K562 (cell line): Measurements from ENCODE around the gene EMILIN3. TPM values are rescaled to one million over a fixed set of nuclear protein-coding genes. Genes with fewer than 3 reads are reported as not detected.

Source experiments
- ATAC-seq: fragments of 200-7000 bp; cut with Tn5 transposase; 3 replicates; pipeline ENCODE4 v1.9.1; 2020; ENCODE audit warnings: moderate library complexity
- BruUV-seq: library from RNA; stranded (reverse); fragments of 400-500 nt; replicated peaks from 2 replicates; lab custom pipeline; 2021; lab: Mats Ljungman, UMichigan
- CTCF ChIA-PET: fragments of 300-600 bp; formaldehyde crosslinking; extraction: SDS; loops from one replicate; lab custom pipeline; 2021; ENCODE audit warnings: low intra/inter-chr PET ratio; lab: Yijun Ruan, JAX
- POLR2A ChIA-PET: fragments of 300-600, 350-650 bp; sonication (Branson Sonifier 250); formaldehyde crosslinking; extraction: SDS; loops from one replicate; lab custom pipeline; 2021; ENCODE audit warnings: antibody characterized with exemption, inconsistent platforms; lab: Yijun Ruan, JAX
- DNase-seq, 4 experiments: peaks; one replicate each; pipeline versions ENCODE4 v3.0.0 to v3.0.0-alpha.2; 2011 to 2018; ENCODE audit warnings: low spot score in 3 of 4, mixed read lengths in 3 of 4; ENCODE audit errors: extremely low read depth in 1 of 4
- FAIRE-seq: peaks from 2 replicates; lab custom pipeline; 2011; peaks lifted over from hg19 to GRCh38; lab: Jason Lieb, UNC
- H2AFZ ChIP-seq: 2 replicates; pipeline ENCODE4 v1.6.0; 2011; ENCODE audit warnings: low read depth, low read length, control low read depth, inconsistent platforms
- H3K27ac ChIP-seq: fragments of 200-600 bp; 3 replicates; pipeline ENCODE4 v1.8.0; 2011; ENCODE audit warnings: low read depth, mild to moderate bottlenecking, control low read depth, inconsistent platforms, low read length, moderate library complexity, mixed read lengths; ENCODE audit errors: extremely low read depth
- H3K27me3 ChIP-seq, 2 experiments: fragments of 300-600 bp in 1 of 2; 2 replicates in 1 of 2; 3 replicates in 1 of 2; pipeline versions ENCODE4 v1.6.0 to v1.8.0; 2011; ENCODE audit warnings: inconsistent platforms in 2 of 2, low read length in 2 of 2, mild to moderate bottlenecking in 1 of 2, mixed read lengths in 1 of 2, moderate library complexity in 1 of 2; ENCODE audit not compliant: control insufficient read depth in 2 of 2, insufficient read depth in 2 of 2
- H3K36me3 ChIP-seq: fragments of 300-600 bp; 3 replicates; pipeline ENCODE4 v1.8.0; 2011; ENCODE audit warnings: mild to moderate bottlenecking, low read length, inconsistent platforms; ENCODE audit not compliant: control insufficient read depth, insufficient read depth
- H3K4me1 ChIP-seq, 2 experiments: fragments of 200-600 bp in 1 of 2; replicated peaks in 1 of 2; 2 replicates in 1 of 2; 3 replicates in 1 of 2; pipeline versions ENCODE4 v1.5.1 to v1.8.0; 2011; ENCODE audit warnings: inconsistent platforms in 2 of 2, low read length in 2 of 2, mild to moderate bottlenecking in 1 of 2, mixed read lengths in 1 of 2, moderate library complexity in 1 of 2; ENCODE audit not compliant: control insufficient read depth in 2 of 2, insufficient read depth in 2 of 2
- H3K4me2 ChIP-seq: 2 replicates; pipeline ENCODE4 v1.6.1; 2011; ENCODE audit warnings: low read length, control low read depth, inconsistent platforms, mixed read lengths; ENCODE audit not compliant: insufficient read depth
- H3K4me3 ChIP-seq: fragments of 200-600 bp; sonication (generic), shearing (Covaris generic); 2 replicates; pipeline ENCODE4 v1.5.1; 2016; ENCODE audit warnings: control low read depth, inconsistent platforms
- H3K79me2 ChIP-seq: fragments of 200-600 bp; 3 replicates; pipeline ENCODE4 v1.8.0; 2011; ENCODE audit warnings: low read length, inconsistent platforms; ENCODE audit not compliant: control insufficient read depth, insufficient read depth
- H3K9ac ChIP-seq, 2 experiments: 2 replicates each; pipeline versions ENCODE4 v1.6.0 to v1.6.1; 2011; ENCODE audit warnings: low read depth in 2 of 2, low read length in 2 of 2, control low read depth in 1 of 2, inconsistent platforms in 1 of 2, mild to moderate bottlenecking in 1 of 2, mixed read lengths in 1 of 2; ENCODE audit not compliant: insufficient read depth in 1 of 2
- H3K9me1 ChIP-seq: one replicate; pipeline ENCODE4 v1.6.0; 2011; ENCODE audit warnings: inconsistent platforms, mild to moderate bottlenecking, low read length, moderate library complexity; ENCODE audit not compliant: control insufficient read depth, insufficient read depth
- H3K9me3 ChIP-seq: replicated peaks from 2 replicates; pipeline ENCODE4 v1.5.1; 2011; ENCODE audit warnings: low read depth, low read length, inconsistent platforms; ENCODE audit not compliant: control insufficient read depth, insufficient read depth
- H4K20me1 ChIP-seq: replicated peaks from 2 replicates; pipeline ENCODE4 v1.6.1; 2011; ENCODE audit warnings: low read length, inconsistent platforms, mixed read lengths; ENCODE audit not compliant: control insufficient read depth, insufficient read depth
- MBD1 ChIP-seq: fragments of 250-450 bp; sonication (Bioruptor Pico); IDR thresholded peaks from 2 replicates; pipeline ENCODE4 v1.8.0; 2022; ENCODE audit warnings: inconsistent platforms
- NFXL1 ChIP-seq: fragments of 450-650 bp; formaldehyde crosslinking; IDR thresholded peaks from 2 replicates; pipeline ENCODE4 v1.4.0; 2021; ENCODE audit warnings: mild to moderate bottlenecking
- RBM15 ChIP-seq: fragments of 200-400 bp; formaldehyde crosslinking; IDR thresholded peaks from 2 replicates; pipeline ENCODE4 v1.6.1; 2018; ENCODE audit warnings: mild to moderate bottlenecking, low read length, moderate library complexity; ENCODE audit not compliant: insufficient read depth
- ZNF644 ChIP-seq: fragments of 200-800 bp; sonication (Bioruptor generic); IDR thresholded peaks from 2 replicates; pipeline ENCODE4 v1.6.1; 2016; ENCODE audit warnings: low read depth, missing genetic modification characterization, missing compliant biosample characterization
- WGBS: fragments of 100-300 bp; shearing (Covaris generic); methylation state at CpG from one replicate; pipeline ENCODE4 v1.1.6; 2016; ENCODE audit warnings: low coverage, mixed read lengths; ENCODE audit not compliant: insufficient coverage; ENCODE audit errors: missing lambda C conversion rate; 5-methylcytosine and 5-hydroxymethylcytosine counted together
- in situ Hi-C: fragments of 300-500 bp; cut with MboI; formaldehyde crosslinking; loops from 4 replicates; pipeline ENCODE4 v1.15.0; 2018; ENCODE audit warnings: inconsistent platforms, mixed read lengths
- intact Hi-C: fragments of 100-400 bp; cut with micrococcal nuclease; formaldehyde crosslinking; loops from 2 replicates; pipeline ENCODE4 v1.14.2; 2022
- polyA plus RNA-seq, 8 experiments: library from polyadenylated mRNA; depleted of rRNA in 4 of 8; stranded (reverse) in 5 of 8; unstranded in 3 of 8; fragments of >200 nt; fragmentation: Nextera tagmentation in 2 of 8; fragmentation: Illumina TruSeq in 1 of 8; extraction: Ambion mirVana in 2 of 8; extraction: Trizol in 1 of 8; gene quantifications; 2 replicates each; pipeline versions ENCODE4 v1.2.1 to v1.2.3, GENCODE V29; 2011 to 2014; ENCODE audit warnings: inconsistent platforms in 1 of 8, missing spikeins in 1 of 8
- total RNA-seq, 7 experiments: library from RNA; depleted of rRNA in 6 of 7; stranded (reverse); fragments of >200 nt in 6 of 7; fragmentation: Illumina TruSeq in 2 of 7; extraction: Trizol in 2 of 7; gene quantifications; 2 replicates each; pipeline versions ENCODE4 v1.2.1 to v1.2.3, GENCODE V29; 2011 to 2021; ENCODE audit warnings: low replicate concordance in 1 of 7
- TF ChIP-seq, protein P1 (sequence below): fragments of 450-650 bp; formaldehyde crosslinking; IDR thresholded peaks from 2 replicates; pipeline ENCODE4 v1.4.0; 2020; ENCODE audit warnings: mild to moderate bottlenecking, moderate library complexity

The EMILIN3 gene
- total and polyA plus RNA-seq, 9 of the 15 experiments (the other 6 are each of a cell fraction or from before 2014, with no cell fraction given): 0.01 to 0.07 TPM; not detected in 7

GRCh38 chr20:41408986-41409385 lies 42.4 kb upstream of the EMILIN3 start:
- Histone ChIP-seq H3K4me3 (no peak overlapping the region), H3K9me1 (no peaks in the 10 kb centered on the region), H3K4me1 (peaks cover 0 to 4% of the 10 kb centered on the region in 2 experiments; a peak in 3 of 5 replicates), H3K4me2 (no peak overlapping the region), H3K9me3 (no peaks in the 10 kb centered on the region), H2AFZ (no peak overlapping the region), H4K20me1 (no peaks in the 10 kb centered on the region; the same call in 1 of the 2 replicates), H3K79me2 (no peaks in the 10 kb centered on the region), H3K27ac (no peak overlapping the region), H3K27me3 (no peaks in the 10 kb centered on the region), H3K9ac (no peak overlapping the region), H3K36me3 (peaks cover 80% of the 10 kb centered on the region; the same call in 2 of the 3 replicates)
- DNase-seq (no peak), ATAC-seq (no peak), FAIRE-seq (no peak)
- in situ Hi-C loops: no loop called here
- no TSS peak for BruUV-seq
- WGBS: 88% methylated on average over 9 of the region's 9 CpGs
- TF ChIP-seq MBD1 (CRISPR knock-in tag) (no peak), NFXL1 (no peak), RBM15 (no peak), ZNF644 (tag) (no peak)
- TF ChIP-seq, protein P1, sequence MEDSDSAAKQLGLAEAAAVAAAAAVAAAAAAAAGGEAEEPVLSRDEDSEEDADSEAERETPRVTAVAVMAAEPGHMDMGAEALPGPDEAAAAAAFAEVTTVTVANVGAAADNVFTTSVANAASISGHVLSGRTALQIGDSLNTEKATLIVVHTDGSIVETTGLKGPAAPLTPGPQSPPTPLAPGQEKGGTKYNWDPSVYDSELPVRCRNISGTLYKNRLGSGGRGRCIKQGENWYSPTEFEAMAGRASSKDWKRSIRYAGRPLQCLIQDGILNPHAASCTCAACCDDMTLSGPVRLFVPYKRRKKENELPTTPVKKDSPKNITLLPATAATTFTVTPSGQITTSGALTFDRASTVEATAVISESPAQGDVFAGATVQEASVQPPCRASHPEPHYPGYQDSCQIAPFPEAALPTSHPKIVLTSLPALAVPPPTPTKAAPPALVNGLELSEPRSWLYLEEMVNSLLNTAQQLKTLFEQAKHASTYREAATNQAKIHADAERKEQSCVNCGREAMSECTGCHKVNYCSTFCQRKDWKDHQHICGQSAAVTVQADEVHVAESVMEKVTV (CRISPR knock-in tag): no peak
- ChIA-PET POLR2A (interaction anchor here (0.7 to 1.9 kb wide), 3 partner anchors 9 to 16 kb away, joined by 3 to 5 read pairs (median 4); no protein-coding TSS in a partner anchor), CTCF (no interaction called here)
- intact Hi-C loops: no loop called here
